ENCODE data around the gene CYP4V2.

DNA sequence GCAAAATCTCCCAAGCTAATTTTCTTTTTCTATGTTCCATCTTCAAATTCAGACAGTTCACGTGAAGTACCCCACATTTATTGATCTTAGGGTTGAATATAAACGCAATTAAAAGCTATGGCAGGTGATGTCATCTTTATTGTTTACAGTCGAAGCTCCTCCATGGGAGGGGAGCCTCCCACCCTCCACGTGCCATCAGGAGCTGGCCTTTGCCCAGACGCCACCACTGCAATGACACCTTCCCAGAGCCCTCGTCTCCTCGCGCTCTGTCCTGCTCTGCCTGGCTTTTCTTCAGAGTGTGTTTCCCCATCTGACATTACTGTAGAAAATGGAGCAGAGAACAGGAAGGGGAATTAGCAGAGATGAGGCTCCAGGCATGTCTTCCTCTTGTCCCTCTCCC lies 18.8 kb upstream of the CYP4V2 start:
- TF ChIP-seq POLR2AphosphoS5 (IDR thresholded peaks at IDR 0.05; ENCODE audit: low read depth) = no peak
- TF ChIP-seq, protein P1, sequence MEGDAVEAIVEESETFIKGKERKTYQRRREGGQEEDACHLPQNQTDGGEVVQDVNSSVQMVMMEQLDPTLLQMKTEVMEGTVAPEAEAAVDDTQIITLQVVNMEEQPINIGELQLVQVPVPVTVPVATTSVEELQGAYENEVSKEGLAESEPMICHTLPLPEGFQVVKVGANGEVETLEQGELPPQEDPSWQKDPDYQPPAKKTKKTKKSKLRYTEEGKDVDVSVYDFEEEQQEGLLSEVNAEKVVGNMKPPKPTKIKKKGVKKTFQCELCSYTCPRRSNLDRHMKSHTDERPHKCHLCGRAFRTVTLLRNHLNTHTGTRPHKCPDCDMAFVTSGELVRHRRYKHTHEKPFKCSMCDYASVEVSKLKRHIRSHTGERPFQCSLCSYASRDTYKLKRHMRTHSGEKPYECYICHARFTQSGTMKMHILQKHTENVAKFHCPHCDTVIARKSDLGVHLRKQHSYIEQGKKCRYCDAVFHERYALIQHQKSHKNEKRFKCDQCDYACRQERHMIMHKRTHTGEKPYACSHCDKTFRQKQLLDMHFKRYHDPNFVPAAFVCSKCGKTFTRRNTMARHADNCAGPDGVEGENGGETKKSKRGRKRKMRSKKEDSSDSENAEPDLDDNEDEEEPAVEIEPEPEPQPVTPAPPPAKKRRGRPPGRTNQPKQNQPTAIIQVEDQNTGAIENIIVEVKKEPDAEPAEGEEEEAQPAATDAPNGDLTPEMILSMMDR (conservative IDR thresholded peaks at IDR 0.05; ENCODE audit: low read depth in 2 of 2) = no peak
